ENCODE data around the gene SIAH1.
"Not testable (repeated sequence)": the region's sequence is repeated elsewhere in the genome, so short reads cannot be mapped to it uniquely, and the experiment has no call there.

The SIAH1 gene

DNA sequence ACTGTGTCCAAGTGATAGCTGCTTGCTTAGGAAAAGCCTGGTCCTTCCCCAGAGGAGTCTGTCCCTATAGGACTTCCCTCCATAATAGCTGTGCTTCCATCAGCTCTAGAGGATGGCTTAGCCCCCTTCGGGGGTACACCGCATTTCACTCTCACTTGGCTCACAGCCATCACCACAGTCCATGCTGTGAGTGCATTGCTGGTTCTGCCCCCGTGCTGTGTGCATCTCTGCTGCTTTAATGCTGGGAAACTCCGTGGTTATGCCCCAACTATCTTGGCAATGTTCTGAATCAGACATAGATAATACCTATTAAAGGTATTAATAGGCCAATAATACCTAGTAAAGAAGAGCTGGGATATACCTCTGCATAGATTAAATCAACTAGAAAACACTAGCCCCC is 58.3 kb downstream of the SIAH1 start:
- no peak for DNase-seq

- no peak for DNase-seq
Observed at GRCh38 chr16:48323783-48324775, 61.1 kb downstream of the SIAH1 start.

- no peak for DNase-seq
Observed at GRCh38 chr16:48321317-48322036, 63.7 kb downstream of the SIAH1 start.

GRCh38 chr16:48318630-48319029 is 66.6 kb downstream of the SIAH1 start:
- peak; percentile 78 for DNase-seq

DNA sequence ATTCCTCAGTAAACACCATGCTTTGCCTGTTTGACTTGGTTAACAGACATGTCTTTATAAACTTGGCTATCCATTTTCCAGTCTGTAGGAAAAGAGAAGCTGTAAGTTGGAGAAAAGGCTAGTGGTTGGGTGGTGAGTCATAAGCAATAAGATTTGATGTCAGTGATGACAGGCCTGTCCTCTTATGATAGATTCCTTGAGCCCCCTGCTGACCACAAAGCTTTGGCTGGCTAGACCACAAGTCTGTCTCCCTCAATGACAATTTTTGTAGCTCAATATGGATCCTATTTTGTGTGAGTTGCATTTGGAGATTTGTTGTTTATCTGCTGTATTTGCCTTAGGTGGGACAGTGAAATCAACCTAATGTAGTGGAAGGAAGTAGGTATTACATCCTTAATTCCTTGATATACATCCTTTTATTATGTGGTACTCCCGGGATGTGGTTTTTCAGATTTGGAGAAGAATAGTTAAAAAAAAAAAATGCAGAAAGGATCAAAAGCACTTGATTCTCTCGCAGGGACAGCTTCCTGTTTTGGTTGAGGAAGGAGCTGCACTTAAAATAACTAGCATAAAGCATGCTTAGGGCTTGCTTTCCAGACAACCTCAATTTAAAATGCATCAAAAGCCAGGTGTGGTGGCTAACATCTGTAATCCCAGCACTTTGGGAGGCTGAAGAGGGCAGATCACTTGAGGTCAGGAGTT is 67.4 kb downstream of the SIAH1 start:
- DNase-seq: peak; percentile 55

DNA sequence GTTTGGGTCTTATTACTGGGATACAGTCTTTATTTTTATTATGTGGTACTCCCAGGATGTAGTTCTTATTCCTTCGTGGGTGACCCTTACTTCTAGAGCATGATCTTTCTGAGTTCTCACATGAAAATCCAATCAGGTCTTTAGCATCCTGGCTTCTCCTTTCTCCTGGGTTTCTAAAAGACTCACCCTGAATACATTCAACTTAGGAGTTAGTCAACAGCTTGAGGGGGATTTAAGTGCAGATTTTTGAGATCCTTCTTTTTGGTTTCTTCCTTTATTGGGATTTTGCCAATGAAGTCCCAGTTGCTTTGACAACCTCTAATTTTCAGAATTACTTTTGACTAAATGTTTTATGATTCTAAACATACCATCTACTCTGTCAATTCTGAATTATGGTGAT is 68.2 kb downstream of the SIAH1 start:
- no peak for DNase-seq

- not testable (repeated sequence) for DNase-seq
Observed at GRCh38 chr16:48313905-48314304, 71.3 kb downstream of the SIAH1 start.

GRCh38 chr16:48310908-48311641 is 74.1 kb downstream of the SIAH1 start:
- DNase-seq: no peak

Measured in islet precursor cell (in vitro differentiated cells).